ENCODE measurements around the gene NECTIN4.

NECTIN4 gene

DNA sequence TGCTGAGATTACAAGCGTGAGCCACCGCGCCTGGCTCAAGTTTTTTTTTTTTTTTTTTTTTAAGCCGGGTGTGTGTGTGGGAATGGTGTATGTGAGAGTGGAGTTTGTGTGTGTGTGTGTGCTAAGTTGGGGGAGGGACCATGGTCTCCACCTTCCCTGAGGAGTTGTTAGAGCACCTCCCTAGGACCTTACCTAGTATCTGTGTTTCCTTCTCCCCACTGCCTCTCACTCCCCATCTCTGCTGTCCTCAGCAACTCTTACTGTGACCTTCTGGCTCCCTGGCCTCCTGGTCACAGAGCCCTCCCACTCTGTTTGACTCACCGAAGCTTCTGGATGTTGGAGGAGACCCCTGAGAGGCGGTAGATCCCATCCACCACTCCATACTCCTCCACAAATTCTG is 30.1 kb downstream of the NECTIN4 start:
- H3K9ac ChIP-seq (ENCODE audit: low read depth in 1 of 2, low read length in 2 of 2): no peak overlapping the region
- no peak overlapping the region for H3K4me3 ChIP-seq (ENCODE audit: low read depth in 1 of 2, low read length in 2 of 2)
- H3K27me3 ChIP-seq (ENCODE audit: control insufficient read depth in 1 of 2, insufficient read depth in 2 of 2, low read length in 2 of 2): no peaks in the 10 kb centered on the region
- peaks cover 0 to 14% of the 10 kb centered on the region in 2 donors for H3K36me3 ChIP-seq (ENCODE audit: control insufficient read depth in 1 of 2, insufficient read depth in 2 of 2, low read length in 2 of 2)
- H3K9me3 ChIP-seq (ENCODE audit: control insufficient read depth in 1 of 2, low read length in 2 of 2): no peaks in the 10 kb centered on the region
- peaks cover 0 to 1% of the 10 kb centered on the region in 2 donors for H3K4me1 ChIP-seq (ENCODE audit: control insufficient read depth in 1 of 2, insufficient read depth in 2 of 2, low read length in 2 of 2)
- H3K27ac ChIP-seq (ENCODE audit: low read depth, low read length): no peak overlapping the region

DNA sequence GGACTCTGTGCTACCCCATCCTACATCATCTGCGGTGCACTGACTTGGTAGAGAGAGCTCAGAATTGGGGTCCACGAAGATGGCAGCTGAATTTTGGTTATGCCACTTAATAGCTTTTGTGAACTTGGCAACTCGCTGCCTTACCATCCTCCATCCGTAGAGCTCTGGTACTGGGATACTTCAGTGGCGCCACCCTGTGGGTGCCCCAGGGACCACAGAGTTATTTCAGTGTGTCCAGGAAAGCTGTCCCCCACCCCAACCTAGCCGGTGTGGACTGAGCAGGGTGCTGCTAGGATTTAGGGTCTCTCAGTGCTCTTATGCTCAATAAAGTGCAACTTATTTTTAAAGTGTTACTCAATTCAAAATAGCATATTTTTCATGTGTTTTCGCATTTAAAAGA is 34.6 kb downstream of the NECTIN4 start:
- Histone ChIP-seq H3K36me3 (ENCODE audit: control insufficient read depth in 1 of 2, insufficient read depth in 2 of 2, low read length in 2 of 2) (peaks cover 0 to 36% of the 10 kb centered on the region in 2 donors), H3K4me3 (ENCODE audit: low read depth in 1 of 2, low read length in 2 of 2) (no peak overlapping the region), H3K9ac (ENCODE audit: low read depth in 1 of 2, low read length in 2 of 2) (no peak overlapping the region), H3K27ac (ENCODE audit: low read depth, low read length) (no peak overlapping the region), H3K9me3 (ENCODE audit: control insufficient read depth in 1 of 2, low read length in 2 of 2) (no peaks in the 10 kb centered on the region), H3K27me3 (ENCODE audit: control insufficient read depth in 1 of 2, insufficient read depth in 2 of 2, low read length in 2 of 2) (no peaks in the 10 kb centered on the region), H3K4me1 (ENCODE audit: control insufficient read depth in 1 of 2, insufficient read depth in 2 of 2, low read length in 2 of 2) (peaks cover 0 to 7% of the 10 kb centered on the region in 2 donors)

DNA sequence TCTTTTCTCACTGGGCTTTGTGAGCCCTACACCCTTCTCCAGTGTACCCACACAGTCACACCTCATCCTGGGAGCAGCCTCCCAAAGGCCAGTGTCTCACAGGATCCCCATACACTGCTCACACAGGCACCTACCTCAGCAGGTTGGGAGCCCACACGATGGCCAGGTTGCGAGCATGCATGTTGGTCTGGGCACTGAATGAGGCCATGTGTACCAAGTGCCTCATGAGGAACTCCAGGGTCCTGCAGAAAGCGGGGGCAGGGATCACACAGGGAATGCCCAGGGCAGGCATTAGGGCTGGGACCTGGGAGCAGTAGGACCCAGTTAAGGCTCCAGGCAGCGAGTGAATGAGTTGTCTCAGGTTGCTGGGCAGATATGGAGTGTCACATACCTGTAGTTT is 35.1 kb downstream of the NECTIN4 start:
- Histone ChIP-seq H3K4me3 (ENCODE audit: low read depth in 1 of 2, low read length in 2 of 2) (no peak overlapping the region), H3K9ac (ENCODE audit: low read depth in 1 of 2, low read length in 2 of 2) (no peak overlapping the region), H3K9me3 (ENCODE audit: control insufficient read depth in 1 of 2, low read length in 2 of 2) (no peaks in the 10 kb centered on the region), H3K27ac (ENCODE audit: low read depth, low read length) (no peak overlapping the region), H3K4me1 (ENCODE audit: control insufficient read depth in 1 of 2, insufficient read depth in 2 of 2, low read length in 2 of 2) (peaks cover 0 to 7% of the 10 kb centered on the region in 2 donors), H3K36me3 (ENCODE audit: control insufficient read depth in 1 of 2, insufficient read depth in 2 of 2, low read length in 2 of 2) (peaks cover 0 to 41% of the 10 kb centered on the region in 2 donors), H3K27me3 (ENCODE audit: control insufficient read depth in 1 of 2, insufficient read depth in 2 of 2, low read length in 2 of 2) (no peaks in the 10 kb centered on the region)

DNA sequence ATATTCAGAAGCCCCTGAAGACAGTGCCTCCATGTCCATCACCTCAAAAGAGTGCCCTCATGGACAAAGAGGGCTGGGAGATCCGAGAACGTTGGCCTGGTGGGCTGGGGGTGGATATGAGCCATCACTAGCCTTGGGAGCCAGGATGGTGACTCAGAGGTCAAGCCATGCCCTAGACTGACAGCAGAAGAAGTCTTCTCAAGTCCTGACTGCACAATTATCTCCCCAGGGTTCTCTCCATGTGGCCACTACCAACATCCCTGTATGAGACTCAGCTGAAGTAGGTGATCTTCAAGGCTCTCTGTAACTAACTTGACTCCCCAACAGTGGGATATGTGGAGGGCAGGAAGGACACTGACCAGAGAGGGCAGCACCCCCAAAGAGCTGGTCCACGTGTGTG is 36.5 kb downstream of the NECTIN4 start:
- Histone ChIP-seq H3K4me1 (ENCODE audit: control insufficient read depth in 1 of 2, insufficient read depth in 2 of 2, low read length in 2 of 2) (peaks cover 0 to 9% of the 10 kb centered on the region in 2 donors), H3K27me3 (ENCODE audit: control insufficient read depth in 1 of 2, insufficient read depth in 2 of 2, low read length in 2 of 2) (no peaks in the 10 kb centered on the region), H3K27ac (ENCODE audit: low read depth, low read length) (no peak overlapping the region), H3K36me3 (ENCODE audit: control insufficient read depth in 1 of 2, insufficient read depth in 2 of 2, low read length in 2 of 2) (peaks cover 0 to 50% of the 10 kb centered on the region in 2 donors), H3K9me3 (ENCODE audit: control insufficient read depth in 1 of 2, low read length in 2 of 2) (no peaks in the 10 kb centered on the region), H3K4me3 (ENCODE audit: low read depth in 1 of 2, low read length in 2 of 2) (no peak overlapping the region), H3K9ac (ENCODE audit: low read depth in 1 of 2, low read length in 2 of 2) (no peak overlapping the region)

DNA sequence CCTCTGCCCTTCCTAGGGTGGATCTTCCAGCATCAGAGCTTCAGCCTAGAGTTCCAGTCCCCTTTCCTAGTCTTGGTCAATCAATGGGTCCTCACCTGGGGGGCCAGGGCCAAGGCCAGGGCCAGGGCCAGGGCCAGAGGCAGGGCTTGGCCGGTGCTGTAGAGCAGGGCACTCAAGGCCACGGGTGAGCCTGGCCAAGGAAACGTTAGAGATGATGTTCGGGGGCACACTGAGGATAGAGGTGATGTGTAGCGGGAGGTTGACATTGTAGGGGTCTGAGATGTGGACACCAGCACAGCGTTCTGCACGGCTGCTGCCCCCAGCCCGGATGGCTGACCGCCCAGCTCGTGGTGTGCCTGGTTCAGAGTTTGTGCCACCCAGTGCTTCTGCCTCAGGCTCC is 38.1 kb downstream of the NECTIN4 start:
- H3K9me3 ChIP-seq (ENCODE audit: control insufficient read depth in 1 of 2, low read length in 2 of 2): no peaks in the 10 kb centered on the region
- no peak overlapping the region for H3K9ac ChIP-seq (ENCODE audit: low read depth in 1 of 2, low read length in 2 of 2)
- peaks cover 0 to 45% of the 10 kb centered on the region in 2 donors for H3K36me3 ChIP-seq (ENCODE audit: control insufficient read depth in 1 of 2, insufficient read depth in 2 of 2, low read length in 2 of 2)
- no peaks in the 10 kb centered on the region for H3K27me3 ChIP-seq (ENCODE audit: control insufficient read depth in 1 of 2, insufficient read depth in 2 of 2, low read length in 2 of 2)
- no peak overlapping the region for H3K27ac ChIP-seq (ENCODE audit: low read depth, low read length)
- H3K4me3 ChIP-seq (ENCODE audit: low read depth in 1 of 2, low read length in 2 of 2): no peak overlapping the region
- peaks cover 0 to 12% of the 10 kb centered on the region in 2 donors for H3K4me1 ChIP-seq (ENCODE audit: control insufficient read depth in 1 of 2, insufficient read depth in 2 of 2, low read length in 2 of 2)

DNA sequence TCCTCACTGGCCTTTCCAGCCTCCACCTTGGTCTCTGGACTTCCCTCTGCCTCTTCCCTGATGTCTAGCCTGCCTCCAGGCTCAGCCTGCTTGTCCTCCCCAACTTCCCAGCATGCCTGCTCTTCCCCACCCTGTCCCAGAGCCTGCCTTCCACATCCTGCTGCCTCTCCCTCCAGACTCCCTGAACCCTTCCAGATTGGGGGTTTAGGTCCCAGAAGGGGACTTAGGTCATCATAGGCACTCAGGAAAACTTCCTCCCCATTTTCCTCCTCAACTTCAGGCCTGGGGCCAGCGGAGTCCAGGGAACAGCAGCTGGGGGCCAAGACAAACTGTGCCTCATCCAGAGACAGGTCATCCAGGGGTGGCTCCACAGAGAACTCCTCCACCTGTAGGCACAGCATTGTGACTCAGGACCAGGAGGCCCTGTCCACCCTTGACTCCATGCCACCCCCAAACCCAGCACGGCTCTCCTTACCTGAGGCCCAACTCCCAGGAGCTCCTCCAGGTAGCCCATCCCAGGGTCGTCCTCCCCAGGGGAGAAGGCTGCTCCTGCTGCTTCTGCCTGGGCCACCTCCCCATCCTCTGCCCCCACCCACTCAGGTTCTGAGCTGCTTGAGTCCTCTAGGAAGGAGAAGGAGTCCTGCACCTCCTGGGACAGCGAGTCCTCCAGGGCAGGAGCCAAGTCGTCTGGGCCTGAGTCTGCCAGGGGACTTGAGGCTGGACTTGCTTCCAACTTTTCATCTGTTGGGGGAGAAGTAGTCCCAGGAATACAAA is 40.2 kb downstream of the NECTIN4 start:
- Histone ChIP-seq H3K9me3 (ENCODE audit: control insufficient read depth in 1 of 2, low read length in 2 of 2) (no peaks in the 10 kb centered on the region), H3K4me3 (ENCODE audit: low read depth in 1 of 2, low read length in 2 of 2) (no peak overlapping the region), H3K27ac (ENCODE audit: low read depth, low read length) (no peak overlapping the region), H3K9ac (ENCODE audit: low read depth in 1 of 2, low read length in 2 of 2) (no peak overlapping the region), H3K27me3 (ENCODE audit: control insufficient read depth in 1 of 2, insufficient read depth in 2 of 2, low read length in 2 of 2) (no peaks in the 10 kb centered on the region), H3K36me3 (ENCODE audit: control insufficient read depth in 1 of 2, insufficient read depth in 2 of 2, low read length in 2 of 2) (peaks cover 0 to 34% of the 10 kb centered on the region in 2 donors), H3K4me1 (ENCODE audit: control insufficient read depth in 1 of 2, insufficient read depth in 2 of 2, low read length in 2 of 2) (peaks cover 2 to 17% of the 10 kb centered on the region in 2 donors)

DNA sequence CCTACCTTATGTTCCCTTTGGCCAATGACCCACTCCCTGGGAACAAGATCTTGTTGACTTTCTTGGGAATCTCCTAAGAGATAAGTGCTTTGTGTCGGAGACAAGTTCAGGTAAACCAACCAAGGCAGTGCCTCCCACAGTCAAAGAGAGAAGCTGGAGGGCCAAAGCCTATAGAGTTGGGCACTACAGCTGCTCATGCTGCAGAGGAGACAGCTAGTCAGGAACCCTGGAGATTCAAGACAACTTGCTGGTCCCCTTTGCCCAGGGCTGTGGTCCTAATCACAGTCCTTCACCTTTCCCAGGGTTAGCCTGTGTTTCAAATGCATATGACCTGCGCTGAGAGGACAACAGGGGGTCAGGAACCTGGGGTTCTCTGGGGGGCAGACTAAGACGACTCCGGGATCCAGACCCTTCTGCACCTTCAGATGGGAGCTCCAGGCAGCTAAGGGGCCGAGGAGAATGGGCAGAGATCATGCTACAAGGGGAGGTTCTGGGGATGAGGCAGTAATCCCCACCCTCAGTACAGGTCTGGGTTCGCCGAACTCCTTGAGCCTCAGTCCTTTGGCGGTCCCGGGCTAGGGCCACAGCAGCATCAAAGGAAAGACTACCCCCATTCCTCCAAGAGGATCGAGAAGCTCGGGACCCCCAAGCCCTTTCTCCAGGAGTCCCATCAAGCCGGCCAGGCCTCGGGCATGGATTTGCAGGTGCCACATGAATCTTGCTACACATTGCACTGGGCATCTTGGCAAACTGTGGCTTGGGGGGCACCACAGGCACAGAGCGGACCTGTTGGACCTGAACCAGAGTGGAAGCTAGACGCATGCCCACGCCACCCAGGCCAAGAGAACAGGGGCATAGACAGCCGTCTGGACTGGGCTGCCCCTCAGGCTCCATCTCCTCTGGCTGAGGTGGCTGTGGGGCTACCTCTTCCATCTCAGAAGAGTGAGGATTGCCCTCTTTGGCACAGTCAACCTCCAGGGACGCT is 41.6 kb downstream of the NECTIN4 start:
- H3K27ac ChIP-seq (ENCODE audit: low read depth, low read length): no peak overlapping the region
- no peak overlapping the region for H3K9ac ChIP-seq (ENCODE audit: low read depth in 1 of 2, low read length in 2 of 2)
- peaks cover 5 to 34% of the 10 kb centered on the region in 2 donors for H3K36me3 ChIP-seq (ENCODE audit: control insufficient read depth in 1 of 2, insufficient read depth in 2 of 2, low read length in 2 of 2)
- H3K9me3 ChIP-seq (ENCODE audit: control insufficient read depth in 1 of 2, low read length in 2 of 2): no peaks in the 10 kb centered on the region
- no peak overlapping the region for H3K4me3 ChIP-seq (ENCODE audit: low read depth in 1 of 2, low read length in 2 of 2)
- H3K4me1 ChIP-seq (ENCODE audit: control insufficient read depth in 1 of 2, insufficient read depth in 2 of 2, low read length in 2 of 2): peaks cover 4 to 19% of the 10 kb centered on the region in 2 donors
- no peaks in the 10 kb centered on the region for H3K27me3 ChIP-seq (ENCODE audit: control insufficient read depth in 1 of 2, insufficient read depth in 2 of 2, low read length in 2 of 2)

DNA sequence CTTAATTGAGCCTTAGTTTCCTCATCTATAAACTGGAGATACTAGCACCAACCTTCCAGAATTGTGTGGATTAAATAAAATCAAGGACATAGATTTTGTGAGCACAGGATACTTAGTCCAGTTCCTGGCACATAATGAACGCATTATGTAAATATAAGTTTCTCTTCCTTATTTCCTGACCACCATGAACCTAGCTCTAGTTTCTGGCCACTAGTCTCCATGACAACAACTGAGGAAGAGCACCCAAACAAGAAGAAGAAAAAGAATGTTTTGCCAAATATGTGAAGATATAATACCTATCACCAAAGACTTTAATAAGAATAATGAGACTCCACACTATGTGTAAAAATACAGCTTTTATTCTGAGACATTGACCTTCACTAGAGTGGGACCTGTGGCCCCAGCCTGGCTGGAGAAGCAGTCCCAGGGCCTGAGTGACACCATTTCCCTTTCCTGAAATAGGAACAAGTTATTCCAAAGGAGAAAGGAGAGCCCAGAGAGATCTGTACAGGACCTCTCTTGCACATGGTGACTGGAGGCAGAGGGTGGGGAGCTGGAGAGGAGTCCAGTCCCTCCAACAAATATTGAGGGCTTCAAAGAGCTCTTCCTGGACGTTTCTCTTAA is 42.6 kb downstream of the NECTIN4 start:
- Histone ChIP-seq H3K9me3 (ENCODE audit: control insufficient read depth in 1 of 2, low read length in 2 of 2) (no peaks in the 10 kb centered on the region), H3K4me3 (ENCODE audit: low read depth in 1 of 2, low read length in 2 of 2) (peak overlapping the region; percentile 81 to 96), H3K36me3 (ENCODE audit: control insufficient read depth in 1 of 2, insufficient read depth in 2 of 2, low read length in 2 of 2) (peaks cover 14 to 36% of the 10 kb centered on the region in 2 donors), H3K9ac (ENCODE audit: low read depth in 1 of 2, low read length in 2 of 2) (peak overlapping the region; percentile 75 to 89), H3K27ac (ENCODE audit: low read depth, low read length) (peak overlapping the region; percentile 91), H3K27me3 (ENCODE audit: control insufficient read depth in 1 of 2, insufficient read depth in 2 of 2, low read length in 2 of 2) (no peaks in the 10 kb centered on the region), H3K4me1 (ENCODE audit: control insufficient read depth in 1 of 2, insufficient read depth in 2 of 2, low read length in 2 of 2) (peaks cover 4 to 19% of the 10 kb centered on the region in 2 donors)

DNA sequence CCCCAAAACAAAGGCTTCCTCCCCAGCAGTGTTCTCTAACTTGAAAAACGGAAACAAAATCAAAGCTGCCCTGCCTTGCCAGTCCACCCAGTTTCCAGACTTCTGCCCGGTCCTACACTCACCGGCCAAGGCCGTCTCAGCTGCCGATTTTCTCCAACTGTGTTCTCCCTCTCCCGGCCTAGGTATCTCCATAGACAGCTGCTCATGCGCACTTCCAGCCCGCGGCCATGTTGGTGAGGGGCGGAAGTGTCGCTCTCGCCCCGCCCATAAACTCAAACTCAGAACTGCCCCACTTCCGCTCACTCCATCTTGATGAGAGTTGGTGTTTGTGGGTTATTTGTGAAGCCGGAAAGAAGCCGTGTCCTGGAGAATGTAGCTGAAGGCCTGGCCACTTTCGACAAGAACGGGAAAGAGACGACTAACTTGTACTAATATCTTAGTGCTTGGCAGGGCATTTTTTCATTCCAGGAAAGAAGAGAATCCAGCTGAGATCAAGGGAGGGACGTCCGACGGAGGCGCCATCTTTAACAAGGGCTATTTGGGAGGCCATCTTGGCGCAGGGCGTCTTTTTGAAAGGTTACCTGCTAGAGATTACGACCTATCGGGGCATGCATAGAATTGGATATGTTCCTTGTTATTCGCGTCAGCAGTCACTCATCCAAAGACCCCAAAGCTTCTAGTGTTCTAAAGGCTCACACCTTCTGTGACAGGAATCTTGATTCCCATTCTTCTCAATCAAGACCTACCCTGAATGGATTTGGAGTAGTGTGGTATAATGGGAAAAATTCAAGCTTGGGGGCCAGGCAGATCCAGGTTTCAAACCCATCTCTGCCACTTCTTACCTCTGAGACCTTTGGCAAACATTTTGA is 43.4 kb downstream of the NECTIN4 start, which contains the start of gene USF1:
USF1 (minus strand) TSS at position 242 of the 869 bp plus-strand sequence. CDS start 2,702 bp downstream, outside the sequence.
- Histone ChIP-seq H3K9ac (ENCODE audit: low read depth in 1 of 2, low read length in 2 of 2) (peak within 1 kb of the TSS; percentile 89 to 96), H3K9me3 (ENCODE audit: control insufficient read depth in 1 of 2, low read length in 2 of 2) (no peaks in the 10 kb centered on the region), H3K27ac (ENCODE audit: low read depth, low read length) (peak within 1 kb of the TSS; percentile 91), H3K36me3 (ENCODE audit: control insufficient read depth in 1 of 2, insufficient read depth in 2 of 2, low read length in 2 of 2) (peaks cover 17 to 39% of the 10 kb centered on the region in 2 donors), H3K4me3 (ENCODE audit: low read depth in 1 of 2, low read length in 2 of 2) (peak within 1 kb of the TSS; percentile 81 to 96), H3K27me3 (ENCODE audit: control insufficient read depth in 1 of 2, insufficient read depth in 2 of 2, low read length in 2 of 2) (no peaks in the 10 kb centered on the region), H3K4me1 (ENCODE audit: control insufficient read depth in 1 of 2, insufficient read depth in 2 of 2, low read length in 2 of 2) (peaks cover 4 to 12% of the 10 kb centered on the region in 2 donors)
